Mesendoderm (in vitro differentiated cells): ENCODE data around the gene PLD4.

Experiments
- DNase-seq: peaks from one replicate; pipeline ENCODE4 v3.0.0; 2013
- H2AK5ac ChIP-seq: 2 replicates; pipeline ENCODE4 v1.6.1; 2013; ENCODE audit warnings: low read length, inconsistent platforms
- H2BK120ac ChIP-seq: 2 replicates; pipeline ENCODE4 v1.6.1; 2013; ENCODE audit warnings: low read depth, mild to moderate bottlenecking, low read length, moderate library complexity, mixed read lengths
- H2BK15ac ChIP-seq: replicated peaks from 2 replicates; pipeline ENCODE4 v1.6.1; 2013; ENCODE audit warnings: low read depth, mild to moderate bottlenecking, moderate library complexity
- H2BK5ac ChIP-seq: 2 replicates; pipeline ENCODE4 v1.6.1; 2013; ENCODE audit warnings: low read length, inconsistent platforms
- H3K18ac ChIP-seq: 2 replicates; pipeline ENCODE4 v1.6.1; 2013; ENCODE audit warnings: mild to moderate bottlenecking, low read length, mixed read lengths
- H3K23ac ChIP-seq: one replicate; pipeline ENCODE4 v1.6.1; 2013; ENCODE audit warnings: low read length
- H3K27ac ChIP-seq: 2 replicates; pipeline ENCODE4 v1.5.1; 2013; ENCODE audit warnings: low read depth, mild to moderate bottlenecking, inconsistent platforms, low read length, moderate library complexity
- H3K27me3 ChIP-seq: 2 replicates; pipeline ENCODE4 v1.6.1; 2013; ENCODE audit warnings: low read length, control low read depth, mild to moderate bottlenecking, inconsistent platforms; ENCODE audit not compliant: insufficient read depth, poor library complexity
- H3K36me3 ChIP-seq: 2 replicates; pipeline ENCODE4 v1.6.1; 2013; ENCODE audit warnings: low read length, inconsistent platforms; ENCODE audit not compliant: control insufficient read depth, insufficient read depth
- H3K4ac ChIP-seq: one replicate; pipeline ENCODE4 v1.6.1; 2013; ENCODE audit warnings: low read depth, mild to moderate bottlenecking, low read length, moderate library complexity
- H3K4me1 ChIP-seq: 2 replicates; pipeline ENCODE4 v1.6.1; 2013; ENCODE audit warnings: low read depth, low read length, inconsistent platforms; ENCODE audit not compliant: control insufficient read depth
- H3K4me2 ChIP-seq: 2 replicates; pipeline ENCODE4 v1.6.1; 2013; ENCODE audit warnings: low read length
- H3K4me3 ChIP-seq: 2 replicates; pipeline ENCODE4 v1.5.1; 2013; ENCODE audit warnings: mild to moderate bottlenecking, low read length
- H3K56ac ChIP-seq: one replicate; pipeline ENCODE4 v1.6.1; 2013; ENCODE audit warnings: low read length
- H3K79me1 ChIP-seq: 2 replicates; pipeline ENCODE4 v1.6.1; 2013; ENCODE audit warnings: low read length, inconsistent platforms
- H3K79me2 ChIP-seq: 2 replicates; pipeline ENCODE4 v1.6.1; 2013; ENCODE audit warnings: mild to moderate bottlenecking, low read length; ENCODE audit not compliant: control insufficient read depth, insufficient read depth
- H3K9ac ChIP-seq: 2 replicates; pipeline ENCODE4 v1.6.1; 2013; ENCODE audit warnings: low read length, inconsistent platforms
- H4K5ac ChIP-seq: one replicate; pipeline ENCODE4 v1.6.1; 2013; ENCODE audit warnings: low read length
- H4K8ac ChIP-seq: one replicate; pipeline ENCODE4 v1.6.1; 2013; ENCODE audit warnings: low read depth, mild to moderate bottlenecking, control low read depth, low read length, moderate library complexity
- WGBS: extraction: QIAGEN DNeasy Blood & Tissue Kit; methylation state at CpG from one replicate; pipeline ENCODE4 v1.1.7; 2013; ENCODE audit warnings: low lambda C conversion rate, missing lambda C conversion rate; ENCODE audit not compliant: insufficient coverage; ENCODE audit errors: extremely low coverage; 5-methylcytosine and 5-hydroxymethylcytosine counted together

PLD4 gene

DNA sequence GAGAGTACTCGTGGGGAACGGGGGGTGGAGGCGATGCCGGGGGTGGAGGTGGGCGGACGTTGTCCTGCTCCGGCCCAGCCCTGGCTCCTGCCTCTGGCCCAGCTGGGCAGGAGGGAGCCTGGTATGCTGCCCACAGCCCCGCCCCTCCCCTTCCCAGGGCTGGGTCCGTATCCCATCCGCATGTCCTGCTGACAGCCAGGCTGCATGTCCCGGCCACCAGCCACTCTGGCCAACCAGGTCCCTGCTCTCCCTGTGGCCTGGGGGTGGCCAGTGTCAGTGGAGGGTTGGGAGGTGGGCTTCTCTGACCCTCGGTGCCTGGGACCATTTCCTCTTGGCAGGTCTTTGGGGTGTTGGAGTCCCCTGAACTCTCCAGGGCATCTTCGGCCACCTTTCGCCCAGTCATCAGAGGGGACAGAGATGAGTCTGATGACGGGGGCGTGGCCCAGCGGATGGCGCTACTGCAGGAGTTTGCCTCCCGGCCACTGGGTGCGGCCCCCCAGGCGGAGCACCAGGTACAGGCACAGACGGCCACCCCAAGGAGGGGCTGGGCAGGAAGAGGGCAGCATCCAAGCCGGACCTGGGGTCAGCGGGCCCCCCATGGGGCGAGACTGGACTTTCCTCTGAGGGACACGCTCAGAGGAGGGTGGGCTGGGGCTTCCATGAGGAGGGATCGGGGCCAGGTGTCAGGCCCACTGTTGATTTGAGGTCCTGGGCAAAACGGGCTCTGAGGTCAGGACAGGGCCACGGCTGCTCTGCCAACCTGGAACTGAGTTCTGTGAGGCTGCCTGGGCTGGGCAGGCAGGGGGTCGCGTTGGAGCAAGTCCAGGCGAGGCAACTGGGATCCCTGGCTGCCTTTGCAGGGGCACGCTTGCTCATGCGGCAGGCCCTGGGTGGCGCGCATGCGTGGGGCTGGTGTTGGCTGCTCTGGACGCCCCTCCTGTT is 39.4 kb upstream of the PLD4 start:
- Histone ChIP-seq H3K4me3 (no peak overlapping the region), H3K4me1 (no peaks in the 10 kb centered on the region), H3K18ac (no peak overlapping the region), H3K4me2 (no peak overlapping the region), H2BK15ac (no peak overlapping the region), H3K36me3 (no peaks in the 10 kb centered on the region), H2BK5ac (no peak overlapping the region), H4K8ac (no peak overlapping the region), H3K23ac (no peak overlapping the region), H3K79me1 (no peaks in the 10 kb centered on the region), H3K9ac (no peak overlapping the region), H4K5ac (no peak overlapping the region), H2BK120ac (no peak overlapping the region), H3K4ac (no peak overlapping the region), H3K56ac (no peak overlapping the region), H2AK5ac (no peak overlapping the region), H3K27me3 (no peaks in the 10 kb centered on the region), H3K27ac (no peak overlapping the region), H3K79me2 (no peaks in the 10 kb centered on the region)
- DNase-seq: no peak
- no CpG with 5 or more reads among the region's 38 CpGs for WGBS

DNA sequence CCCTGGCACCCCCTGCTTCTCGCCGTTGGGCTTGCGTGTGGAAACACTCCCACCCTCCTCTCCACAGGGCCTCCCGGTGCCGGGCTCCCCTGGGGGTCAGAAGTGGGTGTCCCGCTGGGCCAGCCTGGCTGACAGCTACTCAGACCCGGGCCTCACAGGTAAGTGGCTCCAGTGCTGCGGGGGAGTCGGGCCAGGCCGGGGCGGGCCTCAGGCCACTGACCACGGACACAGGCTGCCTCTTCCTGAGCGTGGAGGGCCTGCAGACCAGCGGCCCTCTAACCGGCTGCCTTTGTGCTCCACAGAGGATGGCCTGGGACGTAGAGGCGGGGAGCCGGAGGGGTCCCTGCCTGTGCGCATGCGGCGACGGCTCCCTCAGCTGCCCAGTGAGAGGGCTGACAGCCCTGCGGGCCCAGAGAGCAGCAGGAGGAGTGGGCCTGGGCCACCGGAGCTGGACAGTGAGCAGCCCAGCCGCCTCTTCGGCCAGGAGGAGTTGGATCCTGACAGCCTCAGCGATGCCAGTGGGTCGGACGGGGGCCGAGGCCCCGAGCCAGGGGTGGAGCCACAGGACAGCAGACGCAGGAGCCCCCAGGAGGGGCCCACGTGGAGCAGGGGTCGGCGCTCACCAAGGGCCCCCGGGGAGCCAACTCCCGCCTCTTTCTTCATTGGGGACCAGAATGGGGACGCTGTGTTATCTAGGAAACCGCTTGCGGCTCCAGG is 38.5 kb upstream of the PLD4 start:
- no peaks in the 10 kb centered on the region for H3K27me3 ChIP-seq
- H3K4ac ChIP-seq: no peak overlapping the region
- no peak overlapping the region for H3K4me3 ChIP-seq
- no peak overlapping the region for H2BK5ac ChIP-seq
- WGBS: no CpG with 5 or more reads among the region's 40 CpGs
- no peak overlapping the region for H2BK15ac ChIP-seq
- H3K4me2 ChIP-seq: no peak overlapping the region
- no peaks in the 10 kb centered on the region for H3K36me3 ChIP-seq
- H3K18ac ChIP-seq: no peak overlapping the region
- H3K56ac ChIP-seq: no peak overlapping the region
- H2AK5ac ChIP-seq: no peak overlapping the region
- no peak overlapping the region for H3K23ac ChIP-seq
- no peak overlapping the region for H4K5ac ChIP-seq
- H3K4me1 ChIP-seq: no peaks in the 10 kb centered on the region
- no peak overlapping the region for H4K8ac ChIP-seq
- DNase-seq: no peak
- no peak overlapping the region for H2BK120ac ChIP-seq
- no peak overlapping the region for H3K27ac ChIP-seq
- H3K9ac ChIP-seq: no peak overlapping the region
- no peaks in the 10 kb centered on the region for H3K79me1 ChIP-seq
- H3K79me2 ChIP-seq: no peaks in the 10 kb centered on the region

DNA sequence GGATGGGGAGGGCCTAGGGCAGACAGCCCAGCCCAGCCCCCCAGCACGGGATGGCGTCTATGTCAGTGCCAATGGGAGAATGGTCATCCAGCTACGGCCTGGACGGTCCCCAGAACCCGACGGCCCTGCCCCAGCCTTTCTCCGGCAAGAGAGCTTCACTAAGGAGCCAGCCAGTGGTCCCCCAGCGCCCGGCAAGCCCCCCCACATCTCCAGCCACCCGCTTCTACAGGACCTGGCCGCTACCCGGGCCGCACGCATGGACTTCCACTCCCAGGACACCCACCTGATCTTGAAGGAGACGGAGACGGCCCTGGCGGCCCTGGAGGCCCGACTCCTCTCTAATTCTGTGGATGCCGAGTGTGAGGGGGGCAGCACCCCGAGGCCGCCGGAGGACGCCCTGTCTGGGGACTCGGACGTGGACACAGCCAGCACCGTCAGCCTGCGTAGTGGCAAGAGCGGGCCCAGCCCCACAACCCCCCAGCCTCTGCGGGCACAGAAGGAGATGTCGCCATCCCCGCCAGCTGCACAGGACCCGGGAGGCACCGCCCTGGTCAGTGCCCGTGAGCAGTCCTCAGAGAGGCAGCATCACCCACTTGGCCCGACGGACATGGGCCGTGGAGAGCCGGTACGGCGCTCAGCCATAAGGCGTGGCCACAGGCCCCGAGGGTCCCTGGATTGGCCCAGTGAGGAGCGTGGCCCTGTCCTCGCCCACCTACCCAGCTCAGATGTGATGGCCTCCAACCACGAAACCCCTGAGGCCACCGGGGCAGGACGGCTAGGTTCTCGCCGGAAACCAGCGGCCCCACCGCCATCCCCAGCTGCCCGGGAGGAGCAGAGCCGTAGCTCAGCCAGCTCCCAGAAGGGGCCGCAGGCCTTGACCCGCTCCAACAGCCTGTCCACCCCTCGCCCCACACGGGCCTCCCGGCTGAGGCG is 37.7 kb upstream of the PLD4 start:
- Histone ChIP-seq H3K79me1 (no peaks in the 10 kb centered on the region), H3K56ac (no peak overlapping the region), H2BK5ac (no peak overlapping the region), H3K4me1 (no peaks in the 10 kb centered on the region), H3K18ac (no peak overlapping the region), H3K27me3 (no peaks in the 10 kb centered on the region), H2BK120ac (no peak overlapping the region), H4K5ac (no peak overlapping the region), H2AK5ac (no peak overlapping the region), H4K8ac (no peak overlapping the region), H3K4me2 (no peak overlapping the region), H3K23ac (no peak overlapping the region), H3K9ac (no peak overlapping the region), H2BK15ac (no peak overlapping the region), H3K36me3 (no peaks in the 10 kb centered on the region), H3K4me3 (no peak overlapping the region), H3K4ac (no peak overlapping the region), H3K27ac (no peak overlapping the region), H3K79me2 (no peaks in the 10 kb centered on the region)
- no peak for DNase-seq
- no CpG with 5 or more reads among the region's 59 CpGs for WGBS

DNA sequence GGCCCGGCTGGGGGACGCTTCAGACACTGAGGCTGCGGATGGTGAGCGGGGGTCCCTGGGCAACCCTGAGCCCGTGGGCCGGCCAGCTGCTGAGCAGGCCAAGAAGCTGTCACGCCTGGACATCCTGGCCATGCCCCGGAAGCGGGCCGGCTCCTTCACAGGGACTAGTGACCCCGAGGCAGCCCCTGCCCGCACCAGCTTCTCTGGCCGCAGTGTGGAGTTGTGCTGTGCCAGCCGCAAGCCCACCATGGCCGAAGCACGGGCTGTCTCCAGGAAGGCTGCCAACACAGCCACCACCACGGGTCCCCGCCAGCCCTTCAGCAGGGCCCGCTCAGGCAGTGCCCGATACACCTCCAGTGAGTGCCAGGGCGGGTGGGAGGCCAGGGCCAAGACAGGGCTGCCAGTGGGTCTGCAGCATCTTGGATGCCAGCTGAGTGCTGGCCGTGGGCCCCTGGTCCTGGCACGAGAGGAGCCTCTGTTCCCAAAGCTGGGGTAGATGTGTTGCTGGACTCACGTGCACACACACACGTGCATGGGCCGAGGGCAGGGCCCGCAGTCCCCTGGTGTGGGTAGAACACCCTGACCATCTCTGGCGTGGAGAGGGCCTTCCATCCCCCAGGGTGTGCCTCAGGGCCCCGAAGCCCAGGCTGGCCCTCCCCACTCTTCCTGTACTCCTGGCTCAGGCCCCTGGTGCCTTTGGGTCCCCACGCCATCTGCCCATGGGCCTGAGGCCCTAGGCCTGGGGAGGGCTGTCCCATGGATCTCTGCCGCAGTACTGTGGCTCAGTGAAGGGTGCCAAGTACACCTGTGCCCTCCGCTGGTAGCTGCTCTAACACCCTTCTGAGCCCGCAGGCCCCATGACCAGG is 36.8 kb upstream of the PLD4 start:
- H3K36me3 ChIP-seq: no peaks in the 10 kb centered on the region
- no peak overlapping the region for H3K4ac ChIP-seq
- H4K5ac ChIP-seq: no peak overlapping the region
- no peak overlapping the region for H3K18ac ChIP-seq
- no peaks in the 10 kb centered on the region for H3K79me2 ChIP-seq
- H3K4me2 ChIP-seq: no peak overlapping the region
- H2BK5ac ChIP-seq: no peak overlapping the region
- no peaks in the 10 kb centered on the region for H3K4me1 ChIP-seq
- H3K79me1 ChIP-seq: no peaks in the 10 kb centered on the region
- H3K23ac ChIP-seq: no peak overlapping the region
- H2AK5ac ChIP-seq: no peak overlapping the region
- no CpG with 5 or more reads among the region's 33 CpGs for WGBS
- no peak overlapping the region for H3K56ac ChIP-seq
- H3K4me3 ChIP-seq: no peak overlapping the region
- H3K27me3 ChIP-seq: no peaks in the 10 kb centered on the region
- H3K9ac ChIP-seq: no peak overlapping the region
- no peak overlapping the region for H2BK120ac ChIP-seq
- DNase-seq: no peak
- H3K27ac ChIP-seq: no peak overlapping the region
- H4K8ac ChIP-seq: no peak overlapping the region
- H2BK15ac ChIP-seq: no peak overlapping the region
